Thoracic aorta (tissue), 2 donors: ENCODE measurements around the gene METTL22. TPM values are rescaled to one million over a fixed set of nuclear protein-coding genes. Genes with fewer than 3 reads are reported as not detected.

Source experiments
- ATAC-seq: fragments of 150-250 bp; one replicate; pipeline ENCODE4 v1.8.0; 2017; ENCODE audit warnings: low read depth; ENCODE audit not compliant: insufficient number of reproducible peaks, low FRiP score
- DNase-seq: peaks from one replicate; pipeline ENCODE4 v3.0.0-alpha.2; 2020; ENCODE audit warnings: low spot score
- H3K27ac ChIP-seq, 2 donors: fragments of 200-600 bp; sonication (generic); 1 replicate in 1 of 2; 2 replicates in 1 of 2; pipeline ENCODE4 v1.5.1; 2016; ENCODE audit warnings: mild to moderate bottlenecking in 2 of 2, moderate library complexity in 2 of 2
- H3K27me3 ChIP-seq: fragments of 200-600 bp; sonication (generic); replicated peaks from 2 replicates; pipeline ENCODE4 v1.6.0; 2016; ENCODE audit warnings: mild to moderate bottlenecking; ENCODE audit not compliant: insufficient read depth
- H3K36me3 ChIP-seq: fragments of 200-600 bp; sonication (generic); one replicate; pipeline ENCODE4 v1.5.1; 2016
- H3K4me1 ChIP-seq, 2 donors: fragments of 200-600 bp; sonication (generic); 1 replicate in 1 of 2; 2 replicates in 1 of 2; pipeline versions ENCODE4 v1.5.1 to v1.6.0; 2016; ENCODE audit warnings: low read depth in 2 of 2, mild to moderate bottlenecking in 1 of 2; ENCODE audit not compliant: control insufficient read depth in 1 of 2
- H3K4me3 ChIP-seq: fragments of 200-600 bp; sonication (generic); 2 replicates; pipeline ENCODE4 v1.5.1; 2016; ENCODE audit warnings: mild to moderate bottlenecking
- H3K9me3 ChIP-seq: fragments of 200-600 bp; sonication (generic); 2 replicates; pipeline ENCODE4 v1.5.1; 2016
- total RNA-seq, 2 donors: library from RNA; depleted of rRNA; stranded (reverse); fragments of >200 nt; gene quantifications; one replicate each; pipeline versions ENCODE4 v1.1.0 to v1.2.3, GENCODE V29; 2016
- TF ChIP-seq, protein P1 (sequence below): fragments of 200-600 bp; sonication (generic); IDR thresholded peaks from one replicate; pipeline ENCODE4 v1.5.1; 2019; ENCODE audit warnings: antibody characterized with exemption

The METTL22 gene
- total RNA-seq, 2 donors from 2014 or later, result 19.6 to 34.6 TPM

DNA sequence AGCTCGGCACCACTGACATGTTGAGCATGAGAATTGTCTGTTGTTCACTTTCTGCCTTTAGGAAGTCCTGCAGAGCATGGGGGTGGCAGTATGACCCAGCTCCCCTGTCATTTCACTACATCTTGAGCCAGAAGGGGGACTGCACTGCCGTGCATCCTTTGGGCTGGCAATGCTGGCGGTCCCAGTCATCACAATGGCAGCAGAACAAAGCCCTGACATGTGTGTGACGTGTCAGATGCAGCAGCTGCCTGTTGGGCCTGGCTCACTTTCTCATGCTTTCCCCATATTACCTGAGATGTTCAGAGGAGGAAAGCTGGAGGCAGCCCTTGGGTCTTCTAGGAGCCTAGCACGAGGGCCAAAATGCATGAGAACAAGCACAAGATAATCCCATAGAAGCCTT, 46.6 kb downstream of the METTL22 start:
- Histone ChIP-seq H3K27ac (no peak overlapping the region), H3K27me3 (no peaks in the 10 kb centered on the region), H3K9me3 (no peaks in the 10 kb centered on the region), H3K4me3 (no peak overlapping the region), H3K4me1 (no peaks in the 10 kb centered on the region), H3K36me3 (peaks cover 11% of the 10 kb centered on the region)
- no peak for DNase-seq
- ATAC-seq, result no peak
- TF ChIP-seq, protein P1, sequence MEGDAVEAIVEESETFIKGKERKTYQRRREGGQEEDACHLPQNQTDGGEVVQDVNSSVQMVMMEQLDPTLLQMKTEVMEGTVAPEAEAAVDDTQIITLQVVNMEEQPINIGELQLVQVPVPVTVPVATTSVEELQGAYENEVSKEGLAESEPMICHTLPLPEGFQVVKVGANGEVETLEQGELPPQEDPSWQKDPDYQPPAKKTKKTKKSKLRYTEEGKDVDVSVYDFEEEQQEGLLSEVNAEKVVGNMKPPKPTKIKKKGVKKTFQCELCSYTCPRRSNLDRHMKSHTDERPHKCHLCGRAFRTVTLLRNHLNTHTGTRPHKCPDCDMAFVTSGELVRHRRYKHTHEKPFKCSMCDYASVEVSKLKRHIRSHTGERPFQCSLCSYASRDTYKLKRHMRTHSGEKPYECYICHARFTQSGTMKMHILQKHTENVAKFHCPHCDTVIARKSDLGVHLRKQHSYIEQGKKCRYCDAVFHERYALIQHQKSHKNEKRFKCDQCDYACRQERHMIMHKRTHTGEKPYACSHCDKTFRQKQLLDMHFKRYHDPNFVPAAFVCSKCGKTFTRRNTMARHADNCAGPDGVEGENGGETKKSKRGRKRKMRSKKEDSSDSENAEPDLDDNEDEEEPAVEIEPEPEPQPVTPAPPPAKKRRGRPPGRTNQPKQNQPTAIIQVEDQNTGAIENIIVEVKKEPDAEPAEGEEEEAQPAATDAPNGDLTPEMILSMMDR, result no peak

DNA sequence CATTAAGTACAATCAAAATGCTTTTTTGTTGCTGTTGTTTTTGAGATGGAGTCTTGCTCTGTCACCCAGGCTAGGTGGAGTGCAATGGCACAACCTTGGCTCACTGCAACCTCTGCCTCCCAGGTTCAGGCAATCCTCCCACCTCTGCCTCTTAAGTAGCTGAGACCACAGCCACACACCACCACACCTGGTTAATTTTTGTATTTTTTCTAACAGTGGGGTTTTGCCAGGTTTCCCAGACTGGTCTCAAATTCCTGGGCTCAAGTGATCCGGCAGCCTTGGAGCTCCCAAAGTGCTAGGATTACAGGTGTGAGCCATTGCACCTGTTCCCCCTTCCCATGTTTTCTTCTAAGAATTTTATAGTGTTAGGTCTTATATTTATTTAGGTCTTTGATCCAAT, 48.0 kb downstream of the METTL22 start:
- no peak overlapping the region for H3K27ac ChIP-seq
- no peaks in the 10 kb centered on the region for H3K9me3 ChIP-seq
- H3K4me3 ChIP-seq, result no peak overlapping the region
- peaks cover 5% of the 10 kb centered on the region for H3K36me3 ChIP-seq
- DNase-seq (no peak), ATAC-seq (no peak)
- TF ChIP-seq, protein P1, result no peak
- no peaks in the 10 kb centered on the region for H3K27me3 ChIP-seq
- H3K4me1 ChIP-seq, result no peaks in the 10 kb centered on the region

DNA sequence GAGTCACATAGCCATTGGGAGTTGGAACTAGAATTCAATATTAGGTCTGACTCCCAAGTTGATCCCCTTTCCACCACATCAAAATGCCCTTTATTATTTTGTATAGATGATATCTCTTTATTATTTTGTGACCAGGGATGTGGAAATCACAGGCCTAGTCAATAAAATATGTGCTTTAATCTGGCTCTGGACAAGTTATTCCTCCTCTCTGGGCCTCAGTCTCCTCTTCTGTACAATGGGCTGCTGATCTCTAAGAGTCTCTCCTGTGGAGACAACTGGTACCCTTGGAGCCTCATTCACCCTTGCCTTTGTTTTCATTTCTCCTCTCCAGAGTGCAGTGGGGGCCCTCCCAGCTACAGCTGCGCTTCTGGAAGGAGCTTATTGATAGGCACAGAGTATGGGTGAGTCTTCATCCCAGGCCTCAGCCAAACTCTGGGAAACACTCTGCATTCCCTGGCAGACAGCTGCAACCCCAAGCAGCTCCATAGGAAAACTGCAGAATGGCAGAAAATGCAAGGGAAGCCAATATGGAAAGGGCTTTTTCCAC, 48.6 kb downstream of the METTL22 start:
- Histone ChIP-seq H3K27me3 (no peaks in the 10 kb centered on the region), H3K27ac (no peak overlapping the region), H3K36me3 (peaks cover 3% of the 10 kb centered on the region), H3K4me3 (no peak overlapping the region), H3K4me1 (peaks cover 4 to 5% of the 10 kb centered on the region in 2 donors), H3K9me3 (no peaks in the 10 kb centered on the region)
- TF ChIP-seq, protein P1, result no peak
- DNase-seq (no peak), ATAC-seq (no peak)

DNA sequence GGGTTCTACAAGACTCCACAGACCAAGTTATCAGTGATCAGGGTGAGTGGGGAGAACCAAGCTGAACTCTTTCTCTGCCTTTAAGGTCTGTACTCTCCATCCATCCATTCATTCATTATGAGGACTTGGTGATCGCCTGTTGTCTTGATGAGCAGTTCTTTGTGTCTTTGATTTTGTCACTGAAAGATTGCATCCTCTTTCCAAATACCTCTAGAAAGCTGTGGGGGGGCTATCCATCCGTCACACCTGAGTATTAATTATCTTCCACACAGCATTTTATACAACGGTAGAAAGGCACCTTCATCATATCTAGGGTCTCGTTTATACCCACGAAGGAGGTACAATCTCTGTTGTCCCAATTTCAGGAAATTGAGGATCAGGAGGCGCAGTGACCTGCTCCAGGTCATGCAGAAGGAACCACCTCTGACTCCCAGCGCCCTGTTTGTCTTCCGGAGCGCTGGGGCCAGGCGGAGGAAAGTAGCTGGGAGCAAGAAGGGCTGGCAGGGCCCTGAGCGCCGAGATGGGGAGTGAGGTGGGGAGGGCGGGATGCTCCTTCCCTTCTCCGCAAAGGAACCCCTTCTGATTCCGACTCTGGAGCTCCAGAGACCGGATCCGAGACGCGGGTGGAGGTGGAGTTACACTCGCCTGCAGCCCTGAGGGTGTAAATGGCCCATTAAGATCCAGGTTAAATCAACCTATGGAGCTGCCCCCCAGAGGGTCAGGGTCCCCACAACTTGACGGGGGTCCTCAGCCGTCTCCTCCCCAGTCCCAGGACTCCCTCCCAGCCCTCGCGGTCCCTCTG, 52.3 kb downstream of the METTL22 start:
- peak; percentile 36 for ATAC-seq
- Histone ChIP-seq H3K27me3 (no peaks in the 10 kb centered on the region), H3K27ac (peak overlapping the region in 1 of 2 donors; percentile 6), H3K4me3 (peak overlapping the region; percentile 98), H3K9me3 (no peaks in the 10 kb centered on the region), H3K36me3 (no peaks in the 10 kb centered on the region), H3K4me1 (peaks cover 5 to 12% of the 10 kb centered on the region in 2 donors)
- TF ChIP-seq, protein P1, result no peak
- DNase-seq, result no peak

DNA sequence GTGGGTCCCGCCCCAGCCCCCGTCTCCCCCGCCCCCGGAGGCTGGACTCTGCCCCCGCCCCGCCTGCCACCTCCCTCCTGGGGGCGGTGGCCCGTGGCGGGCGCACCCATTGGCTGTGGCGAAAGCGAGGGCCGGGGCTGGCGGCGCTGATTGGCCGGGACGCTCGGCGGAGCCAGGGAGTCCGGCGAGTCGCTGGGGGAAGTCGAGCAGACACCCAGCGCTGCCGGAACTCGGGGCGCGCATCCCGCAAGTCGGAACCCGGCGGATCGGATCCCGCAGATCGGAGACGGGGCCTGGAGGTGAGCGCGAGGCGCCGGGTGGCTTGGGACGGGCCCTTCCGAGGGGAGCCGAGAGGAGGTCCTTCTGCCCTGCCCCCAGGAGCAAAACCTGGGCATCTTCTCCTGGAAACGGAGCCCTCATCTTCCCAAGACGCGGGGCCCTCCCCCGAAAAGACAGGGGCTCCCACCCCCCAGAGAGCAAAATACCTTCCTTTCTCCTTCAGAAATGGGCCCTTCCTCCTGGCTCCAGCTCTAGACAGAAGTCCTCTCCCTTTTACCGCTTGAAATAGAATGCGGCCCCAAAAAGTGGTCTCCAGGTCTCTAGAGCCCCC, 53.0 kb downstream of the METTL22 start, which contains the start of gene ABAT:
TSS of gene ABAT (plus strand) at position 205 of the 610 bp plus-strand sequence. CDS start 61,123 bp downstream, outside the sequence.
- H3K9me3 ChIP-seq, result no peaks in the 10 kb centered on the region
- H3K27ac ChIP-seq, result peak within 1 kb of the TSS in 1 of 2 donors; percentile 32
- DNase-seq (peak; percentile 45), ATAC-seq (peak; percentile 83)
- TF ChIP-seq, protein P1, result no peak
- no peaks in the 10 kb centered on the region for H3K36me3 ChIP-seq
- no peaks in the 10 kb centered on the region for H3K27me3 ChIP-seq
- peaks cover 5 to 12% of the 10 kb centered on the region in 2 donors for H3K4me1 ChIP-seq
- peak within 1 kb of the TSS; percentile 98 for H3K4me3 ChIP-seq
